Osteocyte (in vitro differentiated cells): ENCODE data around the gene SDF4. TPM values are rescaled to one million over a fixed set of nuclear protein-coding genes. Genes with fewer than 3 reads are reported as not detected.
"Not testable (repeated sequence)": the region's sequence is repeated elsewhere in the genome, so short reads cannot be mapped to it uniquely, and the experiment has no call there.

ENCODE experiments used
- DNase-seq: peaks from one replicate; pipeline ENCODE4 v3.0.0; 2021; ENCODE audit warnings: mixed read lengths; ENCODE audit not compliant: unreplicated experiment; ENCODE audit errors: extremely low spot score
- H3K27ac Mint-ChIP-seq: one replicate; pipeline ENCODE4 v1.8.0; 2021; ENCODE audit warnings: mild to moderate bottlenecking, mixed read lengths; ENCODE audit not compliant: unreplicated experiment
- H3K27me3 Mint-ChIP-seq: one replicate; pipeline ENCODE4 v1.8.0; 2021; ENCODE audit warnings: mixed read lengths; ENCODE audit not compliant: unreplicated experiment
- H3K36me3 Mint-ChIP-seq: one replicate; pipeline ENCODE4 v1.8.0; 2021; ENCODE audit warnings: mixed read lengths; ENCODE audit not compliant: unreplicated experiment
- H3K4me1 Mint-ChIP-seq: one replicate; pipeline ENCODE4 v1.8.0; 2021; ENCODE audit warnings: mixed read lengths; ENCODE audit not compliant: unreplicated experiment
- H3K4me3 Mint-ChIP-seq: one replicate; pipeline ENCODE4 v1.8.0; 2021; ENCODE audit warnings: mild to moderate bottlenecking, moderate library complexity, mixed read lengths; ENCODE audit not compliant: unreplicated experiment
- H3K9me3 Mint-ChIP-seq: one replicate; pipeline ENCODE4 v1.8.0; 2021; ENCODE audit warnings: mixed read lengths; ENCODE audit not compliant: unreplicated experiment
- total RNA-seq: library from RNA; stranded (reverse); gene quantifications from 2 replicates; pipeline ENCODE4 v1.2.1, GENCODE V29; 2021
- TF ChIP-seq, protein P1 (sequence below): fragments of 200-600 bp; sonication (generic); IDR thresholded peaks from 2 replicates; pipeline ENCODE4 v1.5.0; 2021; ENCODE audit warnings: antibody characterized with exemption, mild to moderate bottlenecking, moderate library complexity

SDF4 gene
- total RNA-seq, 1 donor from 2014 or later: 196 TPM

DNA sequence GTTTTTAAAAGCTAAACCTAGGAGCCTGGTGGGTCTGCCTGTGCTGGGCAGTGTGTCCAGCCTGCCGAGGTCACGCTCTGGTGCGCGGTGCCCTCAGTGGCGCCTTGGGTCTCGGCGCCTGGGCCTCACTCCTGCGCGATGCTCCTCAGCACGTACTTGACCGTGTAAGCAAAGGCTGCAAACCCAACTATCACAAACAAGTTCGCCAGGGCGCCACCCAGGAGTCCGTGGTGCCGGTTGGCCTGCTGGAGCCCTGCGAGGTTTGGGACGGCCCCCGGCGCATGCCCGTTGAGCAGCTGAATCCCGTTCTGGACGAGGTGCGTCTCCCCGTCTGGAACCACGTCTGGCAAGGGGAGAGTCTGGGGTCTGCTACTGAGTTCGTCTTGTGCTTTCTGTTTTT, 23.3 kb upstream of the SDF4 start:
- Mint-ChIP-seq H3K4me3 (no peak overlapping the region), H3K27ac (no peak overlapping the region), H3K36me3 (peaks cover 34% of the 10 kb centered on the region), H3K9me3 (no peaks in the 10 kb centered on the region), H3K4me1 (peaks cover 8% of the 10 kb centered on the region), H3K27me3 (no peaks in the 10 kb centered on the region)
- DNase-seq: no peak
- TF ChIP-seq, protein P1, sequence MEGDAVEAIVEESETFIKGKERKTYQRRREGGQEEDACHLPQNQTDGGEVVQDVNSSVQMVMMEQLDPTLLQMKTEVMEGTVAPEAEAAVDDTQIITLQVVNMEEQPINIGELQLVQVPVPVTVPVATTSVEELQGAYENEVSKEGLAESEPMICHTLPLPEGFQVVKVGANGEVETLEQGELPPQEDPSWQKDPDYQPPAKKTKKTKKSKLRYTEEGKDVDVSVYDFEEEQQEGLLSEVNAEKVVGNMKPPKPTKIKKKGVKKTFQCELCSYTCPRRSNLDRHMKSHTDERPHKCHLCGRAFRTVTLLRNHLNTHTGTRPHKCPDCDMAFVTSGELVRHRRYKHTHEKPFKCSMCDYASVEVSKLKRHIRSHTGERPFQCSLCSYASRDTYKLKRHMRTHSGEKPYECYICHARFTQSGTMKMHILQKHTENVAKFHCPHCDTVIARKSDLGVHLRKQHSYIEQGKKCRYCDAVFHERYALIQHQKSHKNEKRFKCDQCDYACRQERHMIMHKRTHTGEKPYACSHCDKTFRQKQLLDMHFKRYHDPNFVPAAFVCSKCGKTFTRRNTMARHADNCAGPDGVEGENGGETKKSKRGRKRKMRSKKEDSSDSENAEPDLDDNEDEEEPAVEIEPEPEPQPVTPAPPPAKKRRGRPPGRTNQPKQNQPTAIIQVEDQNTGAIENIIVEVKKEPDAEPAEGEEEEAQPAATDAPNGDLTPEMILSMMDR: no peak

DNA sequence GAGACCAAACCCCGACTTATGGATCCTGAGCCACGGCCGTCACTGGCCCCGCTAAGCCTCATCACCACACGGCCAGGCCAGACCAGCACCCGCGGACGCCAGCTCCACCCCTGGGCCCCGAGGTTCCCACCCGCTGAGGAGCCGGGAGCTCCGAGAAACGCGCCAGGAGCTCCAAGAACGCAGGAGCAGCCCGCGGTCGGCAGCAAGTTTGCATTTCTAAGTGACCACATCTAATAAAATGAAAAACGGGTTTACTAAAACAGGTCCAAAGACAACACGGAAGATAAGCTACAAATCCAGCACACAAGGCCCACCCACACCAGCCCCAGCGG, 22.8 kb upstream of the SDF4 start:
- H3K36me3 Mint-ChIP-seq: peaks cover 30% of the 10 kb centered on the region
- no peaks in the 10 kb centered on the region for H3K27me3 Mint-ChIP-seq
- no peaks in the 10 kb centered on the region for H3K9me3 Mint-ChIP-seq
- peaks cover 8% of the 10 kb centered on the region for H3K4me1 Mint-ChIP-seq
- H3K27ac Mint-ChIP-seq: no peak overlapping the region
- no peak for DNase-seq
- H3K4me3 Mint-ChIP-seq: no peak overlapping the region
- TF ChIP-seq, protein P1: no peak

DNA sequence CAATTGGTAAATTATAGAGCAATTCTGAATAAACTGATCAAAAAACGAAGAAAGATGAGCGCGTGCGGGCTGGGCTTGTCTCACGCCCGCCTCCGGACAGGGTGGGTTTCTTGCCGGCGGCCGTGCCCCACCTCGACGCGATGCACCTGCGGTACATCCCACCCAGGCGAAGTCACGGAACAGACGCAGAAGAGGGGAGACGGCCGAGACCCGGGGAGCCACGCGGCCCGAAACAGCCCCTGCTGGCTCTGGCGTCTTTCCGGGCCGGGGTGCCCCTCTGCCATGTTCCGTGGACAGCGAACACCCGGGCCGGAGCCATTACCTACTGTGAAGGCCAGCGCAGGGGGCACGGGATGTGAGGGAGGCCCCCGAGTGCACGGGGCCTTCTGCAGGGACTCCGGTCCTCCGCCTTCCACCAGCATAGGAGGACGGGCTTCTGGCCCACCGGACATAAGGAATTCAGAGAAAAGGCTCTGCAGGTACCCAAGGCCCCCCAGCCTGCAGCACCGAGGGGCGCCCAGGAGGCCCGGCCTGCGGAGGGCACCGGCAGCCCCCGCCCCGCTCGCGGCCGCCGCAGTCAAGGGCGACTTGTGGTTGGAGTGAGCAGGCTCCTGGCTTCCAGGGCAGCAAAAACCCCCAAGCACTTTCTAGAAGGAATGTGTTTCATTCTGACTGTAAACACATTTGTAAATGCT, 22.3 kb upstream of the SDF4 start:
- peaks cover 28% of the 10 kb centered on the region for H3K36me3 Mint-ChIP-seq
- no peak for DNase-seq
- peaks cover 6% of the 10 kb centered on the region for H3K4me1 Mint-ChIP-seq
- TF ChIP-seq, protein P1: no peak
- no peak overlapping the region for H3K4me3 Mint-ChIP-seq
- no peak overlapping the region for H3K27ac Mint-ChIP-seq
- no peaks in the 10 kb centered on the region for H3K9me3 Mint-ChIP-seq
- H3K27me3 Mint-ChIP-seq: no peaks in the 10 kb centered on the region

DNA sequence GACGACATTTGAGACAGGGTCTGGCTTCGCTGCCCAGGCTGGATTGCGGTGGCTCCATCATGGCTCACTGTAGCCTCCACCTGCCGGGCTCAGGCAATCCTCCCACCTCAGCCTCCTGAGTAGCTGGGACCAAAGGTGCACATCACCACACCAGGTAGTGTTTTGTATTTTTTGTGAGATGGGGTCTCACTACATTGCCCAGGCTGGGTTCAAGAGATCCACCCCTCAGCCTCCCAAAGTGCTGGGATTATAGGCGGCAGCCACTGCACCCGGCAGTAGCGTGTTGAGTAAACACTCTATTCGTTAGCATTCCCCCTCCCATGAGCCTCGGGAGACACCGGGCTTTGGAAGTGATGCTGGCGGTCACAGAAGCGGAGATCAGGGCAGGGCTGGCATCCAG, 21.5 kb upstream of the SDF4 start:
- Mint-ChIP-seq H3K27me3 (no peaks in the 10 kb centered on the region), H3K27ac (no peak overlapping the region), H3K36me3 (peaks cover 28% of the 10 kb centered on the region), H3K9me3 (no peaks in the 10 kb centered on the region), H3K4me3 (no peak overlapping the region), H3K4me1 (peaks cover 3% of the 10 kb centered on the region)
- TF ChIP-seq, protein P1: no peak
- no peak for DNase-seq

DNA sequence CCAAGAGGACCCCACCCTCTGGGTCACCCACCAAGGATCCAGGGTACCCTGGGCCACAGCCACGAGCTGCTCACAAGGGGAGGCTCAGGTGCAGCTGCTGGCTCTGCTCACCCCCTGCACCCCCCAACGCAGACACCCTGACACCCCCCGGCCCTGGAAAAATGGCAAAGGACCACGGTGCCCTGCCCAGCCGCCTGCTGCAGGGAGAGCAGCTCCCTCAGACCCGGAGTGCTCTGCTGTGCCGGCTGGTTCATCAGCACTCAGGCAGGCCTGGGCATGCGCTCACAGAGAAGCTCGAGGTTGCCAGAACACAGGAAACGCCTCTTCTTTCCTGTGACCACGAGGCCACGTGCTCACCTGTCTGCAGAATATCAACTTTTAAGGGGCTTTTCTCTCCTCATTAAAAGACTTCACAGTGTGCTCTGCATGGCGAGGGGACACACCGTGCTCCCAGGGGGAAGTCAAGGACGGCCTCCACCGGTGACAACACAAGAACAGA, 19.0 kb upstream of the SDF4 start:
- Mint-ChIP-seq H3K9me3 (no peaks in the 10 kb centered on the region), H3K4me3 (no peak overlapping the region), H3K4me1 (no peaks in the 10 kb centered on the region), H3K36me3 (peaks cover 18% of the 10 kb centered on the region), H3K27ac (no peak overlapping the region), H3K27me3 (no peaks in the 10 kb centered on the region)
- DNase-seq: no peak
- TF ChIP-seq, protein P1: no peak

DNA sequence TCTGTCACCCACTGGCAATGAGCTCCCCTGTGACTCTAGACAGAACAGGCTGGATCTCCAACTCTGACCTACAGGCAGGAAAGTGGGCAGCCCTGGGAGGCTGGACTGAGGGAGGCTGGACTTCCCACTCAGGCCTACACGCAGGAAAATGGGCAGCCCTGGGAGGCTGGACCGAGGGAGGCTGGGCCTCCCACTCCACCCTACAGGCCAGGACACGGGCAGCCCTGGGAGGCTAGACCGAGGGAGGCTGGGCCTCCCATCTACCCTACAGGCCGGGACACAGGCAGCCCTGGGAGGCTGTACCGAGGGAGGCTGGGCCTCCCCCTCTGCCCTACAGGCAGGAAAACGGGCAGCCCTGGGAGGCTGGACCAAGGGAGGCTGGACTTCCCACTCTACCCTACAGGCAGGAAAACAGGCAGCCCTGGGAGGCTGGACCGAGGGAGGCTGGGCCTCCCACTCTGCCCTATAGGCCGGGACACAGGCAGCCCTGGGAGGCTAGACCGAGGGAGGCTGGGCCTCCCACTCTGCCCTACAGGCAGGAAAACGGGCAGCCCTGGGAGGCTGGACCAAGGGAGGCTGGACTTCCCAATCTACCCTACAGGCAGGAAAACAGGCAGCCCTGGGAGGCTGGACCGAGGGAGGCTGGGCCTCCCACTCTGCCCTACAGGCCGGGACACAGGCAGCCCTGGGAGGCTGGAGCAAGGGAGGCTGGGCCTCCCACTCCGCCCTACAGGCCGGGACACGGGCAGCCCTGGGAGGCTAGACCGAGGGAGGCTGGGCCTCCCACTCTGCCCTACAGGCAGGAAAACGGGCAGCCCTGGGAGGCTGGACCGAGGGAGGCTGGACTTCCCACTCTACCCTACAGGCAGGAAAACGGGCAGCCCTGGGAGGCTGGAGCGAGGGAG, 16.5 kb upstream of the SDF4 start:
- not testable (repeated sequence) for H3K36me3 Mint-ChIP-seq, DNase-seq, H3K27ac Mint-ChIP-seq, H3K4me1 Mint-ChIP-seq, H3K4me3 Mint-ChIP-seq, H3K27me3 Mint-ChIP-seq, H3K9me3 Mint-ChIP-seq
